NCI-H2196 treated with DMSO at 0.1 percent for 48 hours (cell line): ENCODE measurements around the gene TRIM31.

Experiments used
- DNase-seq: peaks from one replicate; lab custom pipeline; 2025; ENCODE audit not compliant: unreplicated experiment; lab: John Stamatoyannopoulos, UW

Gene TRIM31

DNA sequence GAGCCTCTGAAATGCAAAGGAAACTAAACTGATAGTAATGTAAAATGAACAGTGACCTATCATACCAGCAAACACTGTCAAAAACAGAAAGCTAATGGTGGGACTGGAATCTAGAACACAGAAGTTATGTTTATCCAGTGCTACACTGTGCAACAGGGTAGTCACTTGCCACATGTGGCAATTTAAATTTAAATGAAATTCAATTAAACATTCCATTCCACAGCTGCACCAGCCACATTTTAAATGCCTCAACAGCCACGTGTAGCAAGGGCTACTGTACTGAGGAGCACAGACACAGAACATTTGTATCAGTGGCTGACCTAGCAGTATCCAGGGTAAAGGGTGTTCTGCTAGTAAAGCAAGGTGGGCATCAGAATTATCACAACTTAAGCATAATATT is 57.4 kb downstream of the TRIM31 start:
- no peak for DNase-seq

GRCh38 chr6:30053682-30054081 is 59.2 kb downstream of the TRIM31 start:
- no peak for DNase-seq
